ENCODE measurements around the gene OPRL1.
"Not testable (repeated sequence)": the region's sequence is repeated elsewhere in the genome, so short reads cannot be mapped to it uniquely, and the experiment has no call there.

DNA sequence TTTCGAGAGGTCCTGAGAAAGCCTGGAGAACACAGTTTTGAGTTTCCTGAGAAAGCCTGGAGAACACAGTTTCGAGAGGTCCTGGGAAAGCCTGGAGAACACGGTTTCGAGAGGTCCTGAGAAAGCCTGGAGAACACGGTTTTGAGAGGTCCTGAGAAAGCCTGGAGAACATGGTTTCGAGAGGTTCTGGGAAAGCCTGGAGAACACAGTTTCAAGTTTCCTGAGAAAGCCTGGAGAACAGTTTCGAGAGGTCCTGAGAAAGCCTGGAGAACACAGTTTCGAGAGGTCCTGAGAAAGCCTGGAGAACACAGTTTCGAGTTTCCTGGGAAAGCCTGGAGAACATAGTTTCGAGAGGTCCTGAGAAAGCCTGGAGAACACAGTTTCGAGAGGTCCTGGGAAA, 43.6 kb downstream of the OPRL1 start:
- TF ChIP-seq, protein P1, sequence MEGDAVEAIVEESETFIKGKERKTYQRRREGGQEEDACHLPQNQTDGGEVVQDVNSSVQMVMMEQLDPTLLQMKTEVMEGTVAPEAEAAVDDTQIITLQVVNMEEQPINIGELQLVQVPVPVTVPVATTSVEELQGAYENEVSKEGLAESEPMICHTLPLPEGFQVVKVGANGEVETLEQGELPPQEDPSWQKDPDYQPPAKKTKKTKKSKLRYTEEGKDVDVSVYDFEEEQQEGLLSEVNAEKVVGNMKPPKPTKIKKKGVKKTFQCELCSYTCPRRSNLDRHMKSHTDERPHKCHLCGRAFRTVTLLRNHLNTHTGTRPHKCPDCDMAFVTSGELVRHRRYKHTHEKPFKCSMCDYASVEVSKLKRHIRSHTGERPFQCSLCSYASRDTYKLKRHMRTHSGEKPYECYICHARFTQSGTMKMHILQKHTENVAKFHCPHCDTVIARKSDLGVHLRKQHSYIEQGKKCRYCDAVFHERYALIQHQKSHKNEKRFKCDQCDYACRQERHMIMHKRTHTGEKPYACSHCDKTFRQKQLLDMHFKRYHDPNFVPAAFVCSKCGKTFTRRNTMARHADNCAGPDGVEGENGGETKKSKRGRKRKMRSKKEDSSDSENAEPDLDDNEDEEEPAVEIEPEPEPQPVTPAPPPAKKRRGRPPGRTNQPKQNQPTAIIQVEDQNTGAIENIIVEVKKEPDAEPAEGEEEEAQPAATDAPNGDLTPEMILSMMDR (conservative IDR thresholded peaks at IDR 0.05 in 1 of 2, IDR thresholded peaks at IDR 0.05 in 1 of 2; ENCODE audit: low read depth in 1 of 2, low read length in 2 of 2) = not testable (repeated sequence)
- not testable (repeated sequence) for TF ChIP-seq EZH2 (IDR thresholded peaks at IDR 0.05; ENCODE audit: low read length, missing control alignments)
